ENCODE measurements around the gene PVRIG. TPM values are rescaled to one million over a fixed set of nuclear protein-coding genes. Genes with fewer than 3 reads are reported as not detected.
A peak's percentile ranks its signal among the peaks of the same experiment; 100 is the strongest.
"Not testable (repeated sequence)": the region's sequence is repeated elsewhere in the genome, so short reads cannot be mapped to it uniquely, and the experiment has no call there.

Gene PVRIG
- total RNA-seq, 4 donors from 2014 or later, result 3.7 to 8.3 (median 5.1) TPM

DNA sequence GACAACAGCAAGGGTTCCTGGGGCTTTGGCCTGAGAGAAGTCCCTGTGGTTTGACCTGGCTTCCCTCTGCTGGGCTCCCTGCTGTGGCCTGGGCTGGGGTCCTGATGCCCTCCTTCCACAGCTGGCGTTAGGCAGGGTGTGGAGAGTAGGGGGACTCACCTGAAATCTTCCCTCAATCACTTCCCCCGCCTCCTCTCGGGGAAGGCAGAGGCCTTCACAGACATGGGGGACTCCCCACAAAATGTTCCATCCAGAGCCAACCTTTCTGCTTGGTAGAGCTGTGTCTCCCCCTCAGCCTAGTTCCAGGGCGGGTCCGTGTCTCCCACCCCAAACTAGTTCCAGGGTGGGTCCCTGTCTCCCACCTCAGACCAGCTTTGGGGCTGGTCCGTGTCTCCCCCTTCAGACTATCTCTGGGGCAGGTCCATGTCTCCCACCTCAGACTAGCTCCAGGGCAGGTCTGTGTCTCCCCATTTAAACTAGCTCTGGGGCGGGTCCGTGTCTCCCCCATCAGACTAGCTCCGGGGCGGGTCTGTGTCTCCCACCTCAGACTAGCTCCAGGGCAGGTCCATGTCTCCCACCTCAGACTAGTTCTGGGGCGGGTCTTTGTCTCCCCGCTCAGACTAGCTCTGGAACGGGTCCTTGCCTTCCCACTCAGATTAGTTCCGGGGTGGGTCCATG is 2.2 kb downstream of the PVRIG start:
- Histone ChIP-seq H3K27ac (peak overlapping the region; percentile 81 to 97 (median 90)), H3K4me1 (peaks cover 0 to 12% (median 3%) of the 10 kb centered on the region in 4 donors), H3K36me3 (peaks cover 0 to 15% (median 0%) of the 10 kb centered on the region in 3 donors), H3K27me3 (no peaks in the 10 kb centered on the region), H3K9me3 (no peaks in the 10 kb centered on the region), H3K4me3 (peak overlapping the region in 2 of 4 donors; percentile 32 to 57)
- DNase-seq, result no peak
- TF ChIP-seq, protein P1, sequence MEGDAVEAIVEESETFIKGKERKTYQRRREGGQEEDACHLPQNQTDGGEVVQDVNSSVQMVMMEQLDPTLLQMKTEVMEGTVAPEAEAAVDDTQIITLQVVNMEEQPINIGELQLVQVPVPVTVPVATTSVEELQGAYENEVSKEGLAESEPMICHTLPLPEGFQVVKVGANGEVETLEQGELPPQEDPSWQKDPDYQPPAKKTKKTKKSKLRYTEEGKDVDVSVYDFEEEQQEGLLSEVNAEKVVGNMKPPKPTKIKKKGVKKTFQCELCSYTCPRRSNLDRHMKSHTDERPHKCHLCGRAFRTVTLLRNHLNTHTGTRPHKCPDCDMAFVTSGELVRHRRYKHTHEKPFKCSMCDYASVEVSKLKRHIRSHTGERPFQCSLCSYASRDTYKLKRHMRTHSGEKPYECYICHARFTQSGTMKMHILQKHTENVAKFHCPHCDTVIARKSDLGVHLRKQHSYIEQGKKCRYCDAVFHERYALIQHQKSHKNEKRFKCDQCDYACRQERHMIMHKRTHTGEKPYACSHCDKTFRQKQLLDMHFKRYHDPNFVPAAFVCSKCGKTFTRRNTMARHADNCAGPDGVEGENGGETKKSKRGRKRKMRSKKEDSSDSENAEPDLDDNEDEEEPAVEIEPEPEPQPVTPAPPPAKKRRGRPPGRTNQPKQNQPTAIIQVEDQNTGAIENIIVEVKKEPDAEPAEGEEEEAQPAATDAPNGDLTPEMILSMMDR (IDR thresholded peaks at IDR 0.05), result no peak
- TF ChIP-seq POLR2A (IDR thresholded peaks at IDR 0.05), result no peak

DNA sequence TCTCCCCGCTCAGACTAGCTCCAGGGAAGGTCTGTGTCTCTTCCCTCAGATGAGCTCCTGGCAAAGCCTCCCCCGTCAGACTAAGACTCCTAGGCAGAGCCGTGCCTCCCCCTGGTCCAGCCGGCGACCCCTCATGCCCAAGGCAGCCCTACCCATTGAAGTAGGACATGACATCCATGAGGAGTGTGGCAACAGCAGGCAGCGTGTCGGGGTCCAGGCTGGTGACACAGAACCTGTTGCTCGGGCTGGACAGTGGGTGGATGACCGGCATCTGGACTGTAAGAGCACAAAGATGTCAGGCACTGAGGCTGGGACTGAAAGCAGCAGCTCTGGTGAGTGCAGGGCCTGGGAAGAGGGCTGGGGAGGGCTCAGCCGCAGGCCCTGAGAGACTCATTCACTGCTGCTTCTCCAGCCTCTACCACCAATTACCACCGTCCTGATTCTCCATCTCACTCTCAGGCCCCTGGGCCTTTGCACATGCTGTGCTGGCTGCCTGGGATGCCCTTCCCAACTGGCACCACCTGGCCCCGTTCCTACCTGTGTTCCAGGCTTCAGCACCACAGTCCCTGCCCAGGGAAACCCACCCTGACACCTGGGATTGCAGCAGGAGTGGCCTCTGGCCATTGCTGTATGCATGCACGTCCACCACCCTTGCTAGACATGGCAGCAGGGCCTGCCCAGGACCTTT is 2.8 kb downstream of the PVRIG start:
- Histone ChIP-seq H3K27me3 (no peaks in the 10 kb centered on the region), H3K36me3 (peaks cover 0 to 15% (median 0%) of the 10 kb centered on the region in 3 donors), H3K9me3 (no peaks in the 10 kb centered on the region), H3K27ac (peak overlapping the region in 3 of 4 donors; percentile 86 to 97 (median 95)), H3K4me3 (peak overlapping the region in 1 of 4 donors; percentile 57), H3K4me1 (peaks cover 0 to 12% (median 3%) of the 10 kb centered on the region in 4 donors)
- DNase-seq, result no peak
- no peak for TF ChIP-seq POLR2A (IDR thresholded peaks at IDR 0.05)
- TF ChIP-seq, protein P1 (IDR thresholded peaks at IDR 0.05), result no peak

DNA sequence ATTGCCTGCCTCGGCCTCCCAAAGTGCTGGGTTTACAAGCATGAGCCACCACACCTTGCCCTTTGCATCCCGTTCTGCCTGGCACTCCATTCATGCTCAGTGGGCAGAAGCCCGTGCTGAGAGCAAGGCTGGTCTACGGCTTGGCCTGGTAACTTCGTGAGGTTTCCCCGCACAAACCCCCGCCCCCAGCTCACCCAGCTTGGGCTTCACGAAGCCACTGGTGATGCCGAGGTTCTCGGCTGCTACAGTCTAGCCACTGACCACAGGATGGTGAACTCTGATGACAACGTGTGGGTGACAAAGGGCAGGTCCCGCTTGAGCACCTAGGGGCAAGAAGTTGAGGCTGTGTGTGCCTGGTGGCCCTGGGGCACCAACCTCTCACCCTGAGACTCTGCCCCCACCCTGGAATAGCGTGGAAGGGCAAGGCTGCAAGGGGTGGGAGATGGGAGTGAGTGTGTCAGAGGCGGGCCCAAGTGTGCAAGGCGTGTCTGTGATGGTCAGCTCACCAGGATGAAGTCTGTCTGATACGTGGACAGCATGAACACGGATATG is 3.7 kb downstream of the PVRIG start:
- peak overlapping the region in 1 of 4 donors; percentile 95 for H3K27ac ChIP-seq
- H3K9me3 ChIP-seq, result not testable (repeated sequence)
- H3K36me3 ChIP-seq, result peaks cover 0 to 15% (median 0%) of the 10 kb centered on the region in 3 donors

DNA sequence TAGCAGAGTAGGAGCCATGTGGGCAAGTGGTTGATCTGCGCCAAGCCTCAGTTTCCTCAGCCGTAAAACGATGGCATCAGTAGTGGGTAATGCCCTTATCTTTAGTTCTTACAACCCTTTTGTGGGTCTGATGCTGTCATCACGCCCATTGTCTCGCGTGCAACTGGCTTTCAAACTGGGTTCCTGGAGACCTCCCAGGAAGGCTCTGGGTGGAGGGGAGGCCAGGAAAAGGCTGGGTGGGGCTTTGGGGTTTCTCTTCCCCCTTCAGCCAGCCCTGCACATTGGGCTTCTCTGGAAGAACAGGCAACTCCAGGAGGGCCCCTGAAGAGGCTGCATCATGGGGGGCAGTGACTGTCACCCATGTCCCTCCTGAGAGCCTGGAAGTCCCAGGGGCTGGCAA is 5.1 kb downstream of the PVRIG start:
- H3K4me3 ChIP-seq, H3K9me3 ChIP-seq, DNase-seq, H3K27me3 ChIP-seq, H3K27ac ChIP-seq: not testable (repeated sequence)
- peaks cover 0 to 15% (median 0%) of the 10 kb centered on the region in 3 donors for H3K36me3 ChIP-seq
- H3K4me1 ChIP-seq, result peaks cover 0 to 12% (median 3%) of the 10 kb centered on the region in 4 donors

More for the DNA sequence above, 3.7 kb downstream of the PVRIG start:
- not testable (repeated sequence) for H3K27me3 ChIP-seq, H3K4me3 ChIP-seq, DNase-seq
- peaks cover 0 to 12% (median 3%) of the 10 kb centered on the region in 4 donors for H3K4me1 ChIP-seq

DNA sequence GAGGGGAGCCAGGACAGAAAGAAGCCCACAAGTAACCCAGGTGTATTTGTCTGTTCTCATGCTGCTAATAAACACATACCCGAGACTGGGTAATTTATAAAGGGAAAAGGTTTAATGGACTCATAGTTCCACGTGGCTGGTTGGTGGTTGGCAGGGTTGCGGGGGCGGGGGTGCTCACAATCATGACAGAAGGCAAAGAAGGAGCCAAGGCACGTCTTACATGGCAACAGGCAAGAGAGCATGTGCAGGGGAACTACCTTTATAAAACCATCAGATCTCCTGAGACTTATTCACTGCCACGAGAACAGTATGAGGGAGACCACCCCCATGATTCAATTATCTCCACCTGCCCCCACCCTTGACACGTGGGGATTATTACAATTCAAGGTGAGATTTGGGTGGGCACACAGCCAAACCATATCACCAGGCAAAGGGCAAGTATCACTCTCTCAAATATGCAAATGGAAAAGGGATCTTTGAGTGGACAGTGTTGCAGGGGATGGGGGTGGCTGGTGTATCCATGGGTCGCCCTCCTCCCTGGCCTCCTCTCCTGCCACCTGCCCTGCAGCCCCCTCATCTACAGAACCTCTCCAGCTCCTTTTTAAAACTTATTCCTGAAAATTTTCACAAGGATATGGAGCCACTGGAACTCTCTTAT is 15.0 kb downstream of the PVRIG start:
- H3K4me3 ChIP-seq, H3K36me3 ChIP-seq, H3K27me3 ChIP-seq: not testable (repeated sequence)

DNA sequence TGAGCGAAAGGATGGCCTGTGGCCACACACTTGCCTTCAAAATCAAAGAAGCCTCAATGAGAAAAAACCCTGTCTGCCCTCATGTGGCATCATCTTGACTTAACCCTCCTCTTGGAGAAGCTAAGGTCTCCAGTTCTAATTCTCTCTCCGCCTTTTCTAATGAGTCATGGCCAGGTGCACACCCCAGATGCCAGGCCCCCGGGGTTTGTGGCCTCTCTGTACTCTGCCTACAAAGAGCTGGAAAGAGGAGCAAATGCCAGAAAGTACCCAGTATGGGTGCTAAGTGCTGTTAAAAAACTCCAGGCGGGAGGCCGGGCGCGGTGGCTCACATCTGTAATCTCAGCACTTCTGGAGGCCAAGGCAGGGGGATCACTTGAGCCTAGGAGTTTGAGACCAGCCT is 20.2 kb downstream of the PVRIG start:
- not testable (repeated sequence) for H3K27me3 ChIP-seq, H3K4me3 ChIP-seq, H3K27ac ChIP-seq, H3K36me3 ChIP-seq, H3K9me3 ChIP-seq, H3K4me1 ChIP-seq, DNase-seq

More for the DNA sequence above, 15.0 kb downstream of the PVRIG start:
- not testable (repeated sequence) for DNase-seq, H3K27ac ChIP-seq, H3K4me1 ChIP-seq, H3K9me3 ChIP-seq

DNA sequence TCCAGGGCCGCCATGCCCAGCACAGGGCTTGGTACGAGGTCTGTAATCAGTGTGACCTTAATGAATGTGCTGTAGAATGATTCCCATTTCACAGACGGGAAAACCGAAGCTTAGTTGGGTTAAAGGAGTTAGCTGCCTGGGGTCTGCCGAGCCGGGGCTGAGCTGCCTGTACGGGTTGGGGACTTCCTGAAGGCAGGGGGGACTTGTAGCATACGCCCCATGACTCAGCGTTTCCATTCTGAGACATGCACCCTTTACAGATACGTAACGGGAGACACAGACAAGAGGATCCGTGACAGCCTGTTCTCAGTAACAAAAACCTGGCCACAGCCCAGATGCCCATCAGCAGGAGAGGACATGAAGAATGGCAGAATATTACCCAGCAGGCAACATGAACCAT is 23.6 kb downstream of the PVRIG start:
- not testable (repeated sequence) for H3K4me3 ChIP-seq, H3K36me3 ChIP-seq
- peak in 1 of 3 donors; percentile 51 for DNase-seq

DNA sequence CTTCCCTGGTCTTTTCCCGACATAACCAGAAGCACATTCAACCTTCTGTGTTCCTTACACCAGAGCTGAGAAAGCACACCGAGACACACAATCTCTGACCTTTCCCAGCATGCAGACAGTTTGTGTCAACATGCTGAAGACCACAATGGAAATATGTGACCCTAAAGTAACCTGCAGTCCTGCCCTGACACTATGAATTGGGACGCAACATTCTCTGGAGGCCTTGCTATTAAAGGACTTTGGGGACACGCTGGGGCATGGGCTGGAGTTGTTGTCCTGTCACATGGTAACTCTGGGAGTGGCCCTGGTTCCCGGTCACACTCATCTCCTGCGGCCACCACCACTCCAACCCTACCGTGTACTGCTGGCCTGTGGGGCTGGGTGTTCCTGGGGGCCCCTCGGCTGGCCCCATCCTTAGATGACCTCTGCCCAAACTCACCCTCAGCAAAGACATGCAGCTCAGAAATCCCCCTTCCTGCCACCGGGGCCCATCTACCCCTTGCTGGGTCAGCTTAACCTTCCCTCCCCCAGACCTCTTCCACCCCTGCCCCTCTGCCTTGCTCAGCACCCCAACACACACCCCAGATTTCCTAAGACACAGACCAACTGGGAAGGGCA is 25.3 kb downstream of the PVRIG start:
- DNase-seq, H3K27ac ChIP-seq, H3K27me3 ChIP-seq, H3K4me3 ChIP-seq, H3K4me1 ChIP-seq, H3K9me3 ChIP-seq, H3K36me3 ChIP-seq: not testable (repeated sequence)

More for the DNA sequence above, 23.6 kb downstream of the PVRIG start:
- not testable (repeated sequence) for H3K9me3 ChIP-seq, H3K4me1 ChIP-seq, H3K27ac ChIP-seq, H3K27me3 ChIP-seq

DNA sequence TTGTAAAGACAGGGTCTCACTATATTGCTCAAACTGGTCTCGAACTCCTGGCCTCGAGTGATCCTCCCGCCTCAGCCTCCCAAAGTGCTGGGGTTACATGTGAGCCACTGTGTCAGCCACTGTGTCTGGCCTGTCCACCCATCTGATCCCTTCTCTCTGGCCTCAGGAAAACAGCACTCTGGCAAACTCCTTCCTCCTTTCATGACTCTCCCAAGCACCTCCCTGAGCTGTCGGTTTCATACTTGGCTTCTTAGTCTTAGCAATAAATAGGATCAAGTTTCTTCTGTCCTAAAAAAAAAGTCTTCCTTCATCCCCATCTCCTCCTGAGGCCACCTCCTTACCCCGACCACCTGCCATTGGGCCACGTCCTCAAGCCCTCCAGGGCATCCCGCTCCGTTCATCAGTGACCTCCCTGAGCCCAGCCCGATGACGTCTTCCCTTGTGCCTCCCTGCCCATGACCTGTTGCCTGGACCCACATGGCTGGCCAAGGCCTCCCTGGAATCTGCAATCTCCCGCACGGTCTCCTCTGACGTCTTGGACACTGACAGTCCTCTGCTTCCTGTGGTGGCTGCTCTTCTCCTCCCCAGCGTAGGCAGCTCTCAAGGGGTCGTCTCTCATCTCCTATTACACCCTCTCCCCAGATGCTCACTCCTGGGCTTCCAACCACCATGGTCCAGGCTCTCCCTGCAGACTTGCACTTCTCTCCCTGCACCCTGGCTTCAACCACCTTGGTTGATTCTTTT is 26.5 kb downstream of the PVRIG start:
- H3K4me3 ChIP-seq, H3K36me3 ChIP-seq, DNase-seq, H3K27me3 ChIP-seq, H3K9me3 ChIP-seq, H3K4me1 ChIP-seq, H3K27ac ChIP-seq: not testable (repeated sequence)

DNA sequence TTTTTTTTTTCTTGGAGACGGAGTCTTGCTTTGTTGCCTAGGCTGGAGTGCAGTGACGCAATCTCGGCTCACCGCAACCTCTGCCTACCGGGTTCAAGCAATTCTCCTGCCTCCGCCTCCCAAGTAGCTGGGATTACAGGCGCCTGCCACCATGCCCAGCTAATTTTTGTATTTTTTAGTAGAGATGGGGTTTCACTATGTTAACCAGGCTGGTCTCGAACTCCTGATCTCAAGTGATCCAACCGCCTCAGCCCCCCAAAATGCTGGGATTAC is 27.1 kb downstream of the PVRIG start:
- DNase-seq, H3K27me3 ChIP-seq, H3K9me3 ChIP-seq, H3K36me3 ChIP-seq, H3K4me1 ChIP-seq, H3K4me3 ChIP-seq, H3K27ac ChIP-seq: not testable (repeated sequence)

All from Peyer's patch (tissue), 4 donors.